Measurements from ENCODE around the gene C1orf159. TPM values are rescaled to one million over a fixed set of nuclear protein-coding genes. Genes with fewer than 3 reads are reported as not detected.

C1orf159 gene
- total RNA-seq, 4 donors from 2014 or later, result 6.9 to 19.6 (median 14.7) TPM

DNA sequence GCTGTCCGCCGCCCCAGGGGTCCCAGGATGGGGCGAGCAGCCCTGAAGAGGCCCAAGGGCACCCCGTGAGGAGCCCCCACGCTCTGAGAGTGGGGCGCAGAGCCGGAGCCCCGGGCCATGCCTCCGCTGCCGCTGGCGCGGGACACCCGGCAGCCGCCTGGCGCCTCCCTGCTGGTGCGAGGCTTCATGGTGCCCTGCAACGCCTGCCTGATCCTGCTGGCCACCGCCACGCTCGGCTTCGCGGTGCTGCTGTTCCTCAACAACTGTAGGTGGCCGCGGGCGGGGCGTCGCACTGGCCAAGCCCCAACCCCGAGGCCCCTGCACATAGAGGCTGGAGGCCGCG, 81.5 kb downstream of the C1orf159 start:
- H3K27me3 ChIP-seq, result peaks cover 0 to 76% (median 0%) of the 10 kb centered on the region in 4 donors
- 90% methylated on average over 4 of the region's 30 CpGs; no CpG with 5 or more reads in 1 of the 2 donors for WGBS, 2 donors
- intact Hi-C loops (cut with DNase I), result loop anchor here (10.0 kb wide), 2 partner anchors 80 to 260 kb away; partner anchors contain the start of gene C1orf159
- H3K9me3 ChIP-seq, result no peaks in the 10 kb centered on the region
- DNase-seq, result no peak
- H3K36me3 ChIP-seq, result peaks cover 0 to 5% (median 0%) of the 10 kb centered on the region in 3 donors
- peak overlapping the region in 2 of 4 donors; percentile 55 to 65 for H3K4me3 ChIP-seq
- TF ChIP-seq POLR2A (IDR thresholded peaks at IDR 0.05), result no peak
- TF ChIP-seq, protein P1, sequence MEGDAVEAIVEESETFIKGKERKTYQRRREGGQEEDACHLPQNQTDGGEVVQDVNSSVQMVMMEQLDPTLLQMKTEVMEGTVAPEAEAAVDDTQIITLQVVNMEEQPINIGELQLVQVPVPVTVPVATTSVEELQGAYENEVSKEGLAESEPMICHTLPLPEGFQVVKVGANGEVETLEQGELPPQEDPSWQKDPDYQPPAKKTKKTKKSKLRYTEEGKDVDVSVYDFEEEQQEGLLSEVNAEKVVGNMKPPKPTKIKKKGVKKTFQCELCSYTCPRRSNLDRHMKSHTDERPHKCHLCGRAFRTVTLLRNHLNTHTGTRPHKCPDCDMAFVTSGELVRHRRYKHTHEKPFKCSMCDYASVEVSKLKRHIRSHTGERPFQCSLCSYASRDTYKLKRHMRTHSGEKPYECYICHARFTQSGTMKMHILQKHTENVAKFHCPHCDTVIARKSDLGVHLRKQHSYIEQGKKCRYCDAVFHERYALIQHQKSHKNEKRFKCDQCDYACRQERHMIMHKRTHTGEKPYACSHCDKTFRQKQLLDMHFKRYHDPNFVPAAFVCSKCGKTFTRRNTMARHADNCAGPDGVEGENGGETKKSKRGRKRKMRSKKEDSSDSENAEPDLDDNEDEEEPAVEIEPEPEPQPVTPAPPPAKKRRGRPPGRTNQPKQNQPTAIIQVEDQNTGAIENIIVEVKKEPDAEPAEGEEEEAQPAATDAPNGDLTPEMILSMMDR (IDR thresholded peaks at IDR 0.05), result no peak
- no peak overlapping the region for H3K27ac ChIP-seq
- peaks cover 15 to 63% (median 22%) of the 10 kb centered on the region in 3 donors for H3K4me1 ChIP-seq

DNA sequence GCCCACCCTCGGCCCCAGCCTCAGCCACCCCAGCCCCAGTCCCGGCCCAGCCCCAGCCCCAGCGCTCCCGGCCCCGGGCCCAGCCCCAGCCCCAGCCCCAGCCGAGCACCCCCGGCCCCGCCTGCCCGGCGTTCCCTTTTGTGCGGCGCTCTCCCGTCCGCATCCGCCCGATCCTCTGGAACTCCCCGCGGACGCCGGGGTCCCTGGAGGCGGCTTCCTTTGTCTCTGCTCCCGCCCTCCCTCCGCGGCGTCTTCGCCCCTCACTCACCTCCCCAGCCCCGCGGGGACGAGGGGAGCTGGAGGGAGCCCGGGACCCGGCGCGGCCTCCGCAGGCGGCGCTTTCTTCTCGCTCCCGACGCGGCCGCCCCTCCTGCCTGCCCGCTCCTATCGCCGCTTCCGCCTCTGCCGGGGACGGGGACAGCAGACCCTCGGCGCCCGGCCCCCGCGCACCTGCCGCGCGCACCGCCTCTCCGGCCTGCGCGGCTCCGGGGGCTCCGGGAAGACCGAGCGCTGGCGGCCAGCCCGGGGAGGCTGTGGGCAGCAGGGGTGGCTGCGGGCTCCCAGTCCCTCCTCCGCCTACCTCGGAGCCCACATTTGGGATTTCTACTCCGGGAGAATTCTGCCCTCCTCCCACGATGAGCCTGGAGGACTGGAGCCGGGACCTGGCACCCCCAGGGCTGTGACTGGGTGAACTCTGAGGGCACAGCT, 82.0 kb downstream of the C1orf159 start:
- intact Hi-C loops (cut with DNase I), result loop anchor here (10.0 kb wide), 2 partner anchors 81 to 261 kb away; partner anchors contain the start of gene C1orf159
- peaks cover 0 to 71% (median 0%) of the 10 kb centered on the region in 4 donors for H3K27me3 ChIP-seq
- peak overlapping the region in 1 of 4 donors; percentile 44 for H3K27ac ChIP-seq
- WGBS, 2 donors, result 23 to 60% methylated on average over 1 to 16 of the region's 71 CpGs
- DNase-seq, result no peak
- peaks cover 0 to 5% (median 0%) of the 10 kb centered on the region in 3 donors for H3K36me3 ChIP-seq
- no peaks in the 10 kb centered on the region for H3K9me3 ChIP-seq
- peaks cover 12 to 58% (median 21%) of the 10 kb centered on the region in 3 donors for H3K4me1 ChIP-seq
- TF ChIP-seq, protein P1 (IDR thresholded peaks at IDR 0.05), result no peak
- TF ChIP-seq POLR2A (IDR thresholded peaks at IDR 0.05), result no peak
- peak overlapping the region; percentile 29 to 65 (median 47) for H3K4me3 ChIP-seq

DNA sequence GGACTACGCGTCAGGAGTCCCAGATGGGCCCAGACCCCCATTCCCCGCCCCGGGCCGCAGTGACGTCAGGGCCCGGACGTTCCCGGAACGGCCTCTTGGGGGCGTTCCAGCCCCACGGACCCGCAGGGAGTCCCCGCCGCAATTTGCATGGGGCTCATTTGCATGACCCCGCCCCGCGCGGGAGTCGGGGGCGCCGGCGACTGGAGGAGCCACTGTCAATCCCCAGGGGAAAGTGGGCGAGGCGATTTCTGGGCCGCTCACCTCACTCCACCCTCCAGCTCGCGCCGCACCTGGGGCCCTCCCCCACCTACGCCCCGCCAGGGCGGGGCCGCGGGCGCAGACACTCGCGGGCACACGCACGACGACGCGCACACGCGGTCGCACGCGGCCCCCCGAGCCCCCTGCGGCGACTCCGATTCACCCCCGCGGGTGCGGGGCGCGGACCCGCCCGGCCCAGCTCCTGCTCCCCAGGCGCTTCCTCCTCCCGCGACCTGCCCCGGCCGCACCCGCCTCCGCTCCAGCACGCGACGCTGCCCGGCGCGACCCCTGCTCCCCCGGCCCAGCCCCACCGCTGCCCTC, 82.8 kb downstream of the C1orf159 start:
- no CpG with 5 or more reads among the region's 73 CpGs for WGBS, 2 donors
- Histone ChIP-seq H3K27ac (peak overlapping the region in 2 of 4 donors; percentile 7 to 44), H3K4me3 (peak overlapping the region; percentile 29 to 65 (median 47)), H3K4me1 (peaks cover 12 to 53% (median 21%) of the 10 kb centered on the region in 3 donors), H3K9me3 (no peaks in the 10 kb centered on the region), H3K36me3 (peaks cover 0 to 5% (median 0%) of the 10 kb centered on the region in 3 donors), H3K27me3 (peaks cover 0 to 63% (median 0%) of the 10 kb centered on the region in 4 donors)
- TF ChIP-seq, protein P1 (IDR thresholded peaks at IDR 0.05), result peak; percentile 48 to 81 (median 76)
- no peak for TF ChIP-seq POLR2A (IDR thresholded peaks at IDR 0.05)
- intact Hi-C loops (cut with DNase I), result loop anchor here (10.0 kb wide), 2 partner anchors 82 to 262 kb away; partner anchors contain the start of gene C1orf159
- DNase-seq, result peak; percentile 52

DNA sequence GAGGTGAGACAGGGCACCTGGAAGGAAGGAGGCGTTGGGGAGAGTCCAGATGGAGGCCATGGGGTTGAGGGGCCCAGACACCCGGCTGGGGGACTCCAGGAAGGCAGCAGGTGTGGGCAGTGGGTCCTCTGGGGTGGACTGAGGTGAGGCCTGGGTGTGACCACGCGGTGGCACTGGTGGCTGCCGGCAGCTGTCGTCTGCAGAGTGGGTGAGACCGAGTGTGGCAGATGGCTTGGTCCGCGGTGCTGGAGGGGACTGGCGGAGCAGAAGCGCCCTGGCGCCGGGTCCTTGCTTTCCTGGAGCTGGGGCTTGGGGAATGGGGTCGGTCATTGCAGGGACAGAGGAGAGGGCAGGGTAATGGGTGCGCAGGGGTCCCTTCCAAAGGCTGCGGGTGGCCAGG, 83.5 kb downstream of the C1orf159 start:
- no peak for DNase-seq
- no peaks in the 10 kb centered on the region for H3K9me3 ChIP-seq
- intact Hi-C loops (cut with DNase I), result loop anchor here (10.0 kb wide), 2 partner anchors 82 to 262 kb away; partner anchors contain the start of gene C1orf159
- H3K4me1 ChIP-seq, result peaks cover 12 to 46% (median 20%) of the 10 kb centered on the region in 3 donors
- peak overlapping the region in 1 of 4 donors; percentile 7 for H3K27ac ChIP-seq
- H3K4me3 ChIP-seq, result peak overlapping the region in 3 of 4 donors; percentile 39 to 65 (median 55)
- WGBS, 2 donors, result 52 to 54% methylated on average over 9 to 13 of the region's 16 CpGs
- peaks cover 0 to 56% (median 0%) of the 10 kb centered on the region in 4 donors for H3K27me3 ChIP-seq
- TF ChIP-seq, protein P1 (IDR thresholded peaks at IDR 0.05), result no peak
- no peak for TF ChIP-seq POLR2A (IDR thresholded peaks at IDR 0.05)
- peaks cover 0 to 8% (median 0%) of the 10 kb centered on the region in 3 donors for H3K36me3 ChIP-seq

Other genes with a start within 250 kb of the C1orf159 start
- gene SAMD11, start 192.2 kb downstream of the C1orf159 start, total RNA-seq, result under 1 TPM in 3 of 4 donors, not detected in 1; 0.48 to 0.95 (median 0.57) TPM
- 10 to 100 TPM; 57.9 to 80.2 (median 60.4) TPM for gene NOC2L, start 156.8 kb downstream of the C1orf159 start, total RNA-seq
- 10 to 100 TPM in 3 of 4 donors, 1 to 10 TPM in 1; 8.7 to 13.8 (median 10.3) TPM for gene KLHL17, start 155.5 kb downstream of the C1orf159 start, total RNA-seq
- 10 to 100 TPM; 16.8 to 39.6 (median 23.4) TPM for gene PLEKHN1, start 149.6 kb downstream of the C1orf159 start, total RNA-seq
- gene PERM1, start 134.0 kb downstream of the C1orf159 start, total RNA-seq, result not detected
- gene HES4, start 116.0 kb downstream of the C1orf159 start, total RNA-seq, result 10 to 100 TPM; 15.1 to 16.2 (median 15.3) TPM
- 10 to 100 TPM in 2 of 4 donors, 1 to 10 TPM in 2; 7.2 to 44.3 (median 10.3) TPM for gene ISG15, start 102.6 kb downstream of the C1orf159 start, total RNA-seq
- gene AGRN, start 96.0 kb downstream of the C1orf159 start, total RNA-seq, result 10 to 100 TPM; 20.0 to 35.8 (median 32.0) TPM
- 10 to 100 TPM; 11.8 to 25.3 (median 12.3) TPM for gene RNF223, start 41.8 kb downstream of the C1orf159 start, total RNA-seq
- under 1 TPM in 2 of 4 donors, not detected in 2; 0.19 to 0.44 TPM for gene TTLL10, start 57.8 kb upstream of the C1orf159 start, total RNA-seq
- gene TNFRSF18, start 90.5 kb upstream of the C1orf159 start, total RNA-seq, result 10 to 100 TPM in 1 of 4 donors, 1 to 10 TPM in 3; 2.0 to 21.0 (median 2.8) TPM
- 1 to 10 TPM in 1 of 4 donors, under 1 TPM in 2, not detected in 1; 0.40 to 1.3 (median 0.57) TPM for gene TNFRSF4, start 98.1 kb upstream of the C1orf159 start, total RNA-seq
- 10 to 100 TPM; 65.0 to 75.4 (median 67.6) TPM for gene SDF4, start 115.9 kb upstream of the C1orf159 start, total RNA-seq
- gene B3GALT6, start 116.1 kb upstream of the C1orf159 start, total RNA-seq, result 10 to 100 TPM; 13.5 to 17.5 (median 15.6) TPM
- 1 to 10 TPM in 2 of 4 donors, under 1 TPM in 1, not detected in 1; 0.79 to 3.0 (median 1.7) TPM for gene C1QTNF12, start 130.6 kb upstream of the C1orf159 start, total RNA-seq
- 10 to 100 TPM; 32.6 to 54.3 (median 42.5) TPM for gene UBE2J2, start 157.8 kb upstream of the C1orf159 start, total RNA-seq
- 1 to 10 TPM; 1.1 to 8.3 (median 1.5) TPM for gene SCNN1D, start 164.3 kb upstream of the C1orf159 start, total RNA-seq
- 10 to 100 TPM; 36.4 to 66.7 (median 56.9) TPM for gene ACAP3, start 191.8 kb upstream of the C1orf159 start, total RNA-seq
- 10 to 100 TPM; 20.0 to 52.5 (median 33.2) TPM for gene PUSL1, start 192.5 kb upstream of the C1orf159 start, total RNA-seq
- gene INTS11, start 208.6 kb upstream of the C1orf159 start, total RNA-seq, result 10 to 100 TPM; 61.5 to 82.0 (median 63.6) TPM
- 10 to 100 TPM; 27.7 to 75.2 (median 33.4) TPM for gene CPTP, start 208.7 kb upstream of the C1orf159 start, total RNA-seq
- gene TAS1R3, start 215.2 kb upstream of the C1orf159 start, total RNA-seq, result under 1 TPM; 0.13 to 0.57 (median 0.30) TPM
- gene DVL1, start 233.3 kb upstream of the C1orf159 start, total RNA-seq, result 100 to 1,000 TPM in 1 of 4 donors, 10 to 100 TPM in 3; 63.5 to 111 (median 88.0) TPM
- 10 to 100 TPM in 2 of 4 donors, 1 to 10 TPM in 1, under 1 TPM in 1; 0.45 to 33.8 (median 12.8) TPM for gene MXRA8, start 242.5 kb upstream of the C1orf159 start, total RNA-seq

Measured in esophagus squamous epithelium (tissue), 5 donors.